MM.1S (cell line): ENCODE data around the gene NEDD4L.
"Not testable (repeated sequence)": the region's sequence is repeated elsewhere in the genome, so short reads cannot be mapped to it uniquely, and the experiment has no call there.

Source experiments
- DNase-seq: peaks from one replicate; pipeline ENCODE4 v3.0.0-alpha.2; 2015
- H2AFZ ChIP-seq: fragments of 300-600 bp; sonication (generic); 2 replicates; pipeline ENCODE4 v1.6.0; 2016; ENCODE audit warnings: antibody characterized with exemption, low read length
- H3F3A ChIP-seq: fragments of 300-600 bp; sonication (generic); 2 replicates; pipeline ENCODE4 v1.6.1; 2016; ENCODE audit warnings: mild to moderate bottlenecking, antibody characterized with exemption, low read length, moderate library complexity, mixed read lengths; ENCODE audit not compliant: insufficient read depth
- H3K27ac ChIP-seq: fragments of 300-600 bp; sonication (generic); 2 replicates; pipeline ENCODE4 v1.5.1; 2016; ENCODE audit warnings: mild to moderate bottlenecking, low read length
- H3K27me3 ChIP-seq: fragments of 300-600 bp; sonication (generic); replicated peaks from 2 replicates; pipeline ENCODE4 v1.6.0; 2016; ENCODE audit warnings: low read length; ENCODE audit not compliant: insufficient read depth
- H3K36me3 ChIP-seq: fragments of 300-600 bp; sonication (generic); replicated peaks from 2 replicates; pipeline ENCODE4 v1.6.1; 2016; ENCODE audit warnings: mild to moderate bottlenecking, low read length, mixed read lengths; ENCODE audit not compliant: insufficient read depth
- H3K4me1 ChIP-seq: fragments of 300-600 bp; sonication (generic); 2 replicates; pipeline ENCODE4 v1.6.1; 2016; ENCODE audit warnings: low read length, mixed read lengths
- H3K4me2 ChIP-seq: fragments of 300-600 bp; sonication (generic); 2 replicates; pipeline ENCODE4 v1.6.0; 2016; ENCODE audit warnings: low read depth, low read length
- H3K4me3 ChIP-seq: fragments of 300-600 bp; sonication (generic); 2 replicates; pipeline ENCODE4 v1.5.1; 2016; ENCODE audit warnings: low read length, mixed read lengths
- H3K79me2 ChIP-seq: fragments of 300-600 bp; sonication (generic); 2 replicates; pipeline ENCODE4 v1.6.1; 2016; ENCODE audit warnings: mixed run types, low read length, mixed read lengths
- H3K9ac ChIP-seq: fragments of 300-600 bp; sonication (generic); 2 replicates; pipeline ENCODE4 v1.6.1; 2016; ENCODE audit warnings: low read length, mixed read lengths
- H3K9me2 ChIP-seq: fragments of 300-600 bp; sonication (generic); replicated peaks from 2 replicates; pipeline ENCODE4 v1.6.1; 2016; ENCODE audit warnings: mild to moderate bottlenecking, low read length, mixed read lengths; ENCODE audit not compliant: insufficient read depth
- H3K9me3 ChIP-seq: fragments of 300-600 bp; sonication (generic); replicated peaks from 2 replicates; pipeline ENCODE4 v1.6.1; 2016; ENCODE audit warnings: mild to moderate bottlenecking, low read length, mixed read lengths; ENCODE audit not compliant: insufficient read depth
- H4K20me1 ChIP-seq: fragments of 300-600 bp; sonication (generic); 2 replicates; pipeline ENCODE4 v1.6.1; 2016; ENCODE audit warnings: mild to moderate bottlenecking, low read length, moderate library complexity, mixed read lengths; ENCODE audit not compliant: insufficient read depth
- CTCF ChIP-seq: fragments of 300-600 bp; sonication (generic); IDR thresholded peaks from 2 replicates; pipeline ENCODE4 v1.5.1; 2016; ENCODE audit warnings: antibody characterized with exemption, low read length, mixed read lengths
- EZH2 ChIP-seq: fragments of 300-600 bp; sonication (generic); optimal IDR thresholded peaks from 2 replicates; pipeline ENCODE3; 2017; ENCODE audit warnings: low read depth, mild to moderate bottlenecking, antibody characterized with exemption, low read length, mixed read lengths
- EZH2phosphoT487 ChIP-seq: fragments of 300-600 bp; sonication (generic); IDR thresholded peaks from 2 replicates; pipeline ENCODE4 v1.6.1; 2018; ENCODE audit warnings: antibody characterized with exemption, low read length

The NEDD4L gene

GRCh38 chr18:58429442-58429841 lies 385.4 kb downstream of the NEDD4L start:
- Histone ChIP-seq H3F3A (no peaks in the 10 kb centered on the region), H3K9ac (no peak overlapping the region), H3K4me3 (no peak overlapping the region), H3K36me3 (no peaks in the 10 kb centered on the region), H3K4me2 (no peak overlapping the region), H3K9me3 (no peaks in the 10 kb centered on the region), H3K9me2 (no peaks in the 10 kb centered on the region), H4K20me1 (no peaks in the 10 kb centered on the region), H3K27me3 (no peaks in the 10 kb centered on the region), H3K27ac (no peak overlapping the region), H2AFZ (no peak overlapping the region), H3K4me1 (no peaks in the 10 kb centered on the region), H3K79me2 (no peaks in the 10 kb centered on the region)
- TF ChIP-seq CTCF: no peak
- TF ChIP-seq EZH2: no peak
- TF ChIP-seq EZH2phosphoT487: no peak
- no peak for DNase-seq

- Histone ChIP-seq H3K9ac (no peak overlapping the region), H2AFZ (no peak overlapping the region), H3K27me3 (no peaks in the 10 kb centered on the region), H3K4me1 (no peaks in the 10 kb centered on the region), H3K4me2 (no peak overlapping the region), H3K36me3 (no peaks in the 10 kb centered on the region), H3K9me3 (no peaks in the 10 kb centered on the region), H3K27ac (no peak overlapping the region), H4K20me1 (no peaks in the 10 kb centered on the region), H3K9me2 (no peaks in the 10 kb centered on the region), H3F3A (no peaks in the 10 kb centered on the region), H3K4me3 (no peak overlapping the region), H3K79me2 (no peaks in the 10 kb centered on the region)
- no peak for DNase-seq
- TF ChIP-seq CTCF (no peak), EZH2 (no peak), EZH2phosphoT487 (no peak)
These were observed 387.2 kb downstream of the NEDD4L start for GRCh38 chr18:58431215-58431614.

GRCh38 chr18:58432050-58432727 lies 388.2 kb downstream of the NEDD4L start:
- Histone ChIP-seq H3K4me1 (no peaks in the 10 kb centered on the region), H3K79me2 (no peaks in the 10 kb centered on the region), H3K36me3 (no peaks in the 10 kb centered on the region), H4K20me1 (no peaks in the 10 kb centered on the region), H3K9ac (no peak overlapping the region), H3K9me3 (no peaks in the 10 kb centered on the region), H3F3A (no peaks in the 10 kb centered on the region), H3K4me3 (no peak overlapping the region), H3K27me3 (no peaks in the 10 kb centered on the region), H3K4me2 (no peak overlapping the region), H3K9me2 (no peaks in the 10 kb centered on the region), H3K27ac (no peak overlapping the region), H2AFZ (no peak overlapping the region)
- no peak for DNase-seq
- TF ChIP-seq EZH2: no peak
- TF ChIP-seq EZH2phosphoT487: no peak
- TF ChIP-seq CTCF: no peak

- H3K4me1 ChIP-seq, H3K27me3 ChIP-seq, H3K27ac ChIP-seq, H3K4me2 ChIP-seq, H3F3A ChIP-seq, H3K9me2 ChIP-seq, H4K20me1 ChIP-seq, DNase-seq, H3K36me3 ChIP-seq, H3K4me3 ChIP-seq, H3K9ac ChIP-seq, H2AFZ ChIP-seq, H3K9me3 ChIP-seq, H3K79me2 ChIP-seq: not testable (repeated sequence)
These were observed 391.4 kb downstream of the NEDD4L start for GRCh38 chr18:58435221-58436005.
